SK-N-SH (cell line): ENCODE results near the gene TSPYL1. TPM values are rescaled to one million over a fixed set of nuclear protein-coding genes. Genes with fewer than 3 reads are reported as not detected.

Experiments
- CTCF ChIA-PET: fragments of 300-600, 350-600 bp; formaldehyde crosslinking; extraction: SDS; loops from one replicate; lab custom pipeline; 2021; lab: Yijun Ruan, JAX
- POLR2A ChIA-PET: fragments of 350-600 bp; sonication (Branson Sonifier 250); formaldehyde crosslinking; extraction: SDS; loops from one replicate; lab custom pipeline; 2020; ENCODE audit warnings: antibody characterized with exemption, inconsistent platforms; lab: Yijun Ruan, JAX
- DNase-seq: peaks from one replicate; pipeline ENCODE4 v3.0.0; 2012
- H2AFZ ChIP-seq: fragments of 200-600 bp; sonication (generic); 2 replicates; pipeline ENCODE4 v1.8.1; 2016; ENCODE audit warnings: antibody characterized with exemption, mild to moderate bottlenecking, low read depth
- H3F3A ChIP-seq: fragments of 200-600 bp; sonication (generic); replicated peaks from 2 replicates; pipeline ENCODE3; 2016; ENCODE audit warnings: antibody characterized with exemption, mild to moderate bottlenecking; ENCODE audit not compliant: insufficient read depth
- H3K27ac ChIP-seq, 2 experiments: fragments of 200-500 bp in 1 of 2; fragments of 200-600 bp in 1 of 2; sonication (Bioruptor generic) in 1 of 2; sonication (generic), shearing (Covaris generic) in 1 of 2; 2 replicates each; pipeline versions ENCODE4 v1.5.1 to v1.6.1; 2014 to 2016; ENCODE audit warnings: low read depth in 2 of 2, inconsistent platforms in 1 of 2, low read length in 1 of 2, mild to moderate bottlenecking in 1 of 2, mixed read lengths in 1 of 2
- H3K27me3 ChIP-seq: fragments of 200-600 bp; sonication (generic), shearing (Covaris generic); 2 replicates; pipeline ENCODE4 v1.6.1; 2016; ENCODE audit warnings: mixed run types; ENCODE audit not compliant: insufficient read depth
- H3K36me3 ChIP-seq, 2 experiments: fragments of 200-500 bp in 1 of 2; fragments of 200-600 bp in 1 of 2; sonication (Bioruptor generic) in 1 of 2; sonication (generic) in 1 of 2; replicated peaks in 1 of 2; 2 replicates each; pipeline versions ENCODE3 to v1.5.1; 2014 to 2016; ENCODE audit warnings: low read length in 1 of 2, mild to moderate bottlenecking in 1 of 2; ENCODE audit not compliant: insufficient read depth in 2 of 2, control insufficient read depth in 1 of 2
- H3K4me1 ChIP-seq, 2 experiments: fragments of 200-500 bp in 1 of 2; fragments of 200-600 bp in 1 of 2; sonication (Bioruptor generic) in 1 of 2; sonication (generic), shearing (Covaris generic) in 1 of 2; 2 replicates each; pipeline versions ENCODE4 v1.5.1 to v1.6.1; 2014 to 2016; ENCODE audit warnings: low read depth in 1 of 2, low read length in 1 of 2, mixed run types in 1 of 2; ENCODE audit not compliant: insufficient read depth in 2 of 2, control insufficient read depth in 1 of 2
- H3K4me2 ChIP-seq: fragments of 200-600 bp; sonication (generic), shearing (Covaris generic); 2 replicates; pipeline ENCODE4 v1.6.1; 2017; ENCODE audit warnings: mixed run types
- H3K4me3 ChIP-seq, 2 experiments: fragments of 200-500 bp in 1 of 2; fragments of 200-600 bp in 1 of 2; sonication (Bioruptor generic) in 1 of 2; sonication (generic), shearing (Covaris generic) in 1 of 2; 2 replicates each; pipeline versions ENCODE4 v1.5.1 to v1.8.1; 2014 to 2016; ENCODE audit warnings: low read depth in 2 of 2, inconsistent platforms in 1 of 2, low read length in 1 of 2, mild to moderate bottlenecking in 1 of 2, mixed read lengths in 1 of 2, moderate library complexity in 1 of 2
- H3K79me2 ChIP-seq: fragments of 200-600 bp; sonication (generic); 2 replicates; pipeline ENCODE4 v1.8.1; 2017; ENCODE audit warnings: mild to moderate bottlenecking; ENCODE audit not compliant: insufficient read depth
- H3K9ac ChIP-seq: fragments of 200-600 bp; sonication (generic); 2 replicates; pipeline ENCODE4 v1.6.1; 2017; ENCODE audit warnings: mixed run types
- H3K9me2 ChIP-seq: fragments of 200-600 bp; sonication (generic); 2 replicates; pipeline ENCODE4 v1.6.1; 2017; ENCODE audit warnings: mixed run types
- H3K9me3 ChIP-seq: fragments of 200-600 bp; sonication (generic); 2 replicates; pipeline ENCODE4 v1.6.1; 2017; ENCODE audit warnings: mixed run types, mild to moderate bottlenecking, moderate library complexity
- H4K20me1 ChIP-seq: fragments of 200-600 bp; sonication (generic); 2 replicates; pipeline ENCODE4 v1.6.1; 2017; ENCODE audit warnings: mild to moderate bottlenecking, mixed run types; ENCODE audit not compliant: insufficient read depth
- EP300 ChIP-seq, 2 experiments: IDR thresholded peaks; 2 replicates each; pipeline versions ENCODE4 v1.4.0 to v1.6.1; 2012; ENCODE audit warnings: borderline replicate concordance in 1 of 2, low read depth in 1 of 2, low read length in 1 of 2
- EZH2phosphoT487 ChIP-seq: fragments of 200-600 bp; sonication (generic); IDR thresholded peaks from 2 replicates; pipeline ENCODE4 v1.6.1; 2017; ENCODE audit warnings: low read depth, mixed run types, mild to moderate bottlenecking, antibody characterized with exemption, moderate library complexity, borderline replicate concordance
- GATA2 ChIP-seq: sonication (generic); formaldehyde crosslinking; IDR thresholded peaks from 2 replicates; pipeline ENCODE4 v1.5.0; 2020; ENCODE audit warnings: mild to moderate bottlenecking, missing genetic modification reagents
- IRF3 ChIP-seq: fragments of 150-350 bp; IDR thresholded peaks from 2 replicates; pipeline ENCODE4 v1.6.1; 2016; ENCODE audit warnings: mild to moderate bottlenecking, low read depth, low read length
- JUND ChIP-seq: IDR thresholded peaks from 2 replicates; pipeline ENCODE4 v1.4.0; 2012
- MAX ChIP-seq: IDR thresholded peaks from 2 replicates; pipeline ENCODE4 v1.4.0; 2012; ENCODE audit warnings: low read depth
- NRF1 ChIP-seq: IDR thresholded peaks from 2 replicates; pipeline ENCODE4 v1.6.1; 2012; ENCODE audit warnings: low read depth, mild to moderate bottlenecking, low read length
- POLR2AphosphoS5 ChIP-seq: IDR thresholded peaks from 2 replicates; pipeline ENCODE4 v1.6.1; 2012; ENCODE audit warnings: low read depth, low read length
- REST ChIP-seq: IDR thresholded peaks from 2 replicates; pipeline ENCODE4 v1.6.1; 2012; ENCODE audit warnings: mild to moderate bottlenecking, low read depth, low read length, moderate library complexity
- RXRA ChIP-seq: IDR thresholded peaks from 2 replicates; pipeline ENCODE4 v1.4.0; 2012; ENCODE audit warnings: low read depth, mild to moderate bottlenecking, borderline replicate concordance
- SMC3 ChIP-seq: IDR thresholded peaks from 2 replicates; pipeline ENCODE4 v1.6.1; 2012; ENCODE audit warnings: low read depth, low read length, improper control_type of control experiment
- TCF12 ChIP-seq: IDR thresholded peaks from 2 replicates; pipeline ENCODE4 v1.4.0; 2012
- USF2 ChIP-seq: fragments of 150-350 bp; IDR thresholded peaks from 2 replicates; pipeline ENCODE4 v1.6.1; 2017; ENCODE audit warnings: antibody characterized with exemption, low read length, low read depth, borderline replicate concordance
- YY1 ChIP-seq: IDR thresholded peaks from 2 replicates; pipeline ENCODE4 v1.4.0; 2012; ENCODE audit warnings: low read depth, mild to moderate bottlenecking
- polyA plus RNA-seq, 3 experiments: library from polyadenylated mRNA; depleted of rRNA; stranded (reverse); fragments of >200 nt; gene quantifications; 2 replicates each; pipeline ENCODE4 v1.2.3, GENCODE V29; 2012

The TSPYL1 gene
- polyA plus RNA-seq, 1 of the 3 experiments (the other 2 are of a cell fraction): 27.9 TPM

GRCh38 chr6:116247285-116247684, 32.4 kb downstream of the TSPYL1 start:
- peaks cover 13 to 18% of the 10 kb centered on the region in 2 experiments; a peak in 3 of 4 replicates for H3K4me1 ChIP-seq
- H3K4me3 ChIP-seq: no peak overlapping the region
- H3F3A ChIP-seq: peaks cover 31% of the 10 kb centered on the region
- H2AFZ ChIP-seq: no peak overlapping the region
- TF ChIP-seq USF2: no peak
- no peak for TF ChIP-seq EZH2phosphoT487
- TF ChIP-seq MAX: no peak
- no peak for TF ChIP-seq SMC3
- no peak for TF ChIP-seq JUND
- TF ChIP-seq EP300 (IDR thresholded peaks at IDR 0.05; ENCODE audit: borderline replicate concordance in 1 of 2, low read depth in 1 of 2, low read length in 1 of 2): no peak
- TF ChIP-seq POLR2AphosphoS5: no peak
- no peak for TF ChIP-seq TCF12
- TF ChIP-seq NRF1: no peak
- TF ChIP-seq REST: no peak
- TF ChIP-seq RXRA: no peak
- TF ChIP-seq YY1: no peak
- TF ChIP-seq IRF3: no peak
- no peak for TF ChIP-seq GATA2
- H3K27ac ChIP-seq: no peak overlapping the region
- no peak overlapping the region for H3K9ac ChIP-seq
- H3K27me3 ChIP-seq: no peaks in the 10 kb centered on the region
- H3K9me2 ChIP-seq: no peaks in the 10 kb centered on the region
- ChIA-PET CTCF (no interaction called here), POLR2A (interaction anchor here (0.8 kb wide), 1 partner anchor 18 kb away, joined by 4 read pairs; no protein-coding TSS in a partner anchor)
- H3K79me2 ChIP-seq: peaks cover 42% of the 10 kb centered on the region
- DNase-seq: no peak
- no peak overlapping the region for H3K4me2 ChIP-seq
- no peaks in the 10 kb centered on the region for H3K9me3 ChIP-seq
- H3K36me3 ChIP-seq: peaks cover 24 to 38% of the 10 kb centered on the region in 2 experiments
- H4K20me1 ChIP-seq: peaks cover 3% of the 10 kb centered on the region; the same call in 1 of the 2 replicates
